Esophagus muscularis mucosa (tissue), 4 donors: ENCODE measurements around the gene ASAP2.

Source experiments
- EP300 ChIP-seq: sonication (generic); formaldehyde crosslinking; IDR thresholded peaks from one replicate; pipeline ENCODE4 v1.6.1; 2017; ENCODE audit warnings: antibody characterized with exemption
- POLR2A ChIP-seq: fragments of 450-650 bp; IDR thresholded peaks from one replicate; pipeline ENCODE4 v1.6.1; 2017; ENCODE audit warnings: antibody characterized with exemption, moderate library complexity, mild to moderate bottlenecking, low read depth
- TF ChIP-seq, protein P1 (sequence below), 3 experiments: fragments of 200-600 bp in 2 of 3; fragments of 450-650 bp in 1 of 3; sonication (generic) in 2 of 3; IDR thresholded peaks; one replicate each; pipeline ENCODE4 v1.5.1; 2017 to 2019; ENCODE audit warnings: antibody characterized with exemption in 3 of 3, mild to moderate bottlenecking in 2 of 3, moderate library complexity in 1 of 3

DNA sequence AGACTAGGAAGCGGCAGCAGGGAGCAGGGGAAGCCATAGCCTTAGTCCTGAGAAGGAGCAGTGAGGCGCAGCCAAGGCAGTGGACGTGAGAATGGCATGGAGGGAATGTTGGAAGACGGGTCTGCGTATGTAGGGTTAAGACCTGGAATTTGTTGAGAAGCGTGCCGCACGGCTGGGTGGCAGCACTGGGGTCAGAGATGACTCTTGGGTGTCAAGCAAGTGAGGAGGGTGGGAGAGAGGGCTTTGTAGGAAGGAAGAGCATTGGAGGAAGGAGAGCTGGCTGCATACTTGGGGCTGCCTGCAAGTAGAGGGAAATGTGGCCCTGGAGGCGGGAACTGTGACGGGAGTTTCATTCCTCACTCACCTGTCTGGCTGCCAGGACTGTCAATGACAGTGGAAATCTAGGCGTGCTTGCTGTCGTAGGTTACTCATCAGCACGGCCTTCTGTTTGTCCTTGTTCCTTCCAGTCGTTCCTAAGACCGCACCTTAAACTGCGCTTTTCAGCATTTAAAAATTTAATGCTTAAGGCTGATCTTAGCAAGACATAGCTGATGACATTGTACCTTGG lies 108.8 kb downstream of the ASAP2 start:
- TF ChIP-seq, protein P1, sequence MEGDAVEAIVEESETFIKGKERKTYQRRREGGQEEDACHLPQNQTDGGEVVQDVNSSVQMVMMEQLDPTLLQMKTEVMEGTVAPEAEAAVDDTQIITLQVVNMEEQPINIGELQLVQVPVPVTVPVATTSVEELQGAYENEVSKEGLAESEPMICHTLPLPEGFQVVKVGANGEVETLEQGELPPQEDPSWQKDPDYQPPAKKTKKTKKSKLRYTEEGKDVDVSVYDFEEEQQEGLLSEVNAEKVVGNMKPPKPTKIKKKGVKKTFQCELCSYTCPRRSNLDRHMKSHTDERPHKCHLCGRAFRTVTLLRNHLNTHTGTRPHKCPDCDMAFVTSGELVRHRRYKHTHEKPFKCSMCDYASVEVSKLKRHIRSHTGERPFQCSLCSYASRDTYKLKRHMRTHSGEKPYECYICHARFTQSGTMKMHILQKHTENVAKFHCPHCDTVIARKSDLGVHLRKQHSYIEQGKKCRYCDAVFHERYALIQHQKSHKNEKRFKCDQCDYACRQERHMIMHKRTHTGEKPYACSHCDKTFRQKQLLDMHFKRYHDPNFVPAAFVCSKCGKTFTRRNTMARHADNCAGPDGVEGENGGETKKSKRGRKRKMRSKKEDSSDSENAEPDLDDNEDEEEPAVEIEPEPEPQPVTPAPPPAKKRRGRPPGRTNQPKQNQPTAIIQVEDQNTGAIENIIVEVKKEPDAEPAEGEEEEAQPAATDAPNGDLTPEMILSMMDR (IDR thresholded peaks at IDR 0.05), result no peak
- TF ChIP-seq POLR2A (no peak), EP300 (peak; percentile 17)
